ENCODE results near the gene KCNQ1.

GRCh38 chr11:2574553-2575535, 130.0 kb downstream of the KCNQ1 start:
- TF ChIP-seq CTCF (optimal IDR thresholded peaks at IDR 0.05 in 1 of 3, IDR thresholded peaks at IDR 0.05 in 1 of 3, conservative IDR thresholded peaks at IDR 0.05 in 1 of 3; ENCODE audit: extremely low read depth in 1 of 3, insufficient read depth in 2 of 3, low read length in 3 of 3) (no peak), EZH2 (IDR thresholded peaks at IDR 0.05; ENCODE audit: low read length) (no peak)

All from keratinocyte (primary cell).